ENCODE data around the gene C16orf89.
A peak's percentile ranks its signal among the peaks of the same experiment; 100 is the strongest.
"Not testable (repeated sequence)": the region's sequence is repeated elsewhere in the genome, so short reads cannot be mapped to it uniquely, and the experiment has no call there.

The C16orf89 gene

GRCh38 chr16:5089911-5090555 is 24.3 kb upstream of the C16orf89 start:
- not testable (repeated sequence) for H3K27ac ChIP-seq; H3K4me3 ChIP-seq; DNase-seq (ENCODE audit: low spot score)

GRCh38 chr16:5088936-5089335 is 23.2 kb upstream of the C16orf89 start:
- not testable (repeated sequence) for DNase-seq (ENCODE audit: low spot score); H3K27ac ChIP-seq; H3K4me3 ChIP-seq

- not testable (repeated sequence) for DNase-seq (ENCODE audit: low spot score); H3K4me3 ChIP-seq; H3K27ac ChIP-seq
These were observed 22.5 kb upstream of the C16orf89 start for GRCh38 chr16:5088086-5088790.

- DNase-seq (ENCODE audit: low spot score); H3K4me3 ChIP-seq: not testable (repeated sequence)
These were observed 20.0 kb upstream of the C16orf89 start for GRCh38 chr16:5085716-5086115.

DNA sequence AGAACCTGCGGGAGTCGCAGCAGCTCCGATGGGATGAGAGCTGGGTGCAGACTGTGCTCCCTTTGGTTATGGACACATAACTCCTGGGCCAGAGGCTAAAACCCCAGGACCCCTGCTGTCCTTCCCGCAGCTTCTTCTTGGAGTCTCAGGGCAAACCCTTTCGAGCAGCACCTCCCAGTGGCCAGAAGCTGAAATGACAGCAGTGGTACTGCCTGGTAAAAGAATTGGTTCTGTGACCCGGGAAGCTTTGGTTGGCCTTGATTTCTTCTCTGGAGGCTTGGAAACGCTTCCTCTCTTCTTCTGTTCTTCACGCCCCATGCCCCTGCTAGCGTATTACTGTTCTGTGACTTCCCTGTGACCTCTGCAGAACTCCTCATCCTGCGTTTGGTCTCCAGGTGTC is 19.0 kb upstream of the C16orf89 start:
- H3K27ac ChIP-seq; DNase-seq (ENCODE audit: low spot score); H3K4me3 ChIP-seq: not testable (repeated sequence)
- TF ChIP-seq CTCF (IDR thresholded peaks at IDR 0.05), result peak; percentile 49

More at GRCh38 chr16:5085716-5086115, 20.0 kb upstream of the C16orf89 start:
- H3K27ac ChIP-seq, result not testable (repeated sequence)

GRCh38 chr16:5084099-5084731 is 18.5 kb upstream of the C16orf89 start:
- not testable (repeated sequence) for H3K4me3 ChIP-seq; DNase-seq (ENCODE audit: low spot score); H3K27ac ChIP-seq

DNA sequence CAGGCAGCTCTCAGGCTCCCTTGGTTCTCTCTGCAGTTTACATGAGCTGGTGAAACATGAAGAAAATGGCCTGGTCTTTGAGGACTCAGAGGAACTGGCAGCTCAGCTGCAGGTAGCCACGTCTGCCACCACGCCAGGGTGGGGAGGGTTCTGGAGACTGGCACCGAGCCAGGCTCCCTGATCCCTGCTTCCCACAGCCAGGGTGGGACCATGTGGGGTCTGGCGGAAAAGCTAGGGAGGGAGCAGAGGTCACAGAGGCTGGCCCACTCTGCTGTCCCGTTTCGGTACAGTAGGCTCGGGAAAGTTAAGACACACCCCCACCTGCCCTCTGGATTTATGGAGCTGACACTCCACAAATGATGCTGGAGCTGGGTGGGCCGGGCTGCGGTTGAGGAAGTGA is 17.9 kb upstream of the C16orf89 start:
- H3K4me3 ChIP-seq; DNase-seq (ENCODE audit: low spot score); H3K27ac ChIP-seq: not testable (repeated sequence)

DNA sequence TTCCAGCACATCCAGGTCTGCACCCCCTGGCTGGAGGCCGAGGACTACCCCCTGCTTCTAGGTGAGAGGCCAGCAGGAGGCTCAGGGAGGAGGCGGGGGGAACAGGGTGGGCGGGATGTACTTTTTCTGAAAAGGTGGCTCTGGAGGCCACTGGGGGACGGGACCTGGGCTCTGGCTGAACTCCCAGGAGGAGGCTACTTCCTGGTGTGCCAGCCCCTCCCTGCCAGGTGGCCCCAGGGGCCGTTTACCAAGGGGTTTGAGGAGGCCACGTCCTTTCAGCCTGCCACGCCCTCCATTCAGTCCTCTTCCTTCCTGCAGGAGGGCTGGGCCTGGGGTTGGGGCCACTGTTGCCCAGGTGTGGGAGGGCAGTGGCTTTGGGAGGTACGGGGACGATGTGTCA is 15.2 kb upstream of the C16orf89 start:
- not testable (repeated sequence) for H3K27ac ChIP-seq; H3K4me3 ChIP-seq; DNase-seq (ENCODE audit: low spot score)

DNA sequence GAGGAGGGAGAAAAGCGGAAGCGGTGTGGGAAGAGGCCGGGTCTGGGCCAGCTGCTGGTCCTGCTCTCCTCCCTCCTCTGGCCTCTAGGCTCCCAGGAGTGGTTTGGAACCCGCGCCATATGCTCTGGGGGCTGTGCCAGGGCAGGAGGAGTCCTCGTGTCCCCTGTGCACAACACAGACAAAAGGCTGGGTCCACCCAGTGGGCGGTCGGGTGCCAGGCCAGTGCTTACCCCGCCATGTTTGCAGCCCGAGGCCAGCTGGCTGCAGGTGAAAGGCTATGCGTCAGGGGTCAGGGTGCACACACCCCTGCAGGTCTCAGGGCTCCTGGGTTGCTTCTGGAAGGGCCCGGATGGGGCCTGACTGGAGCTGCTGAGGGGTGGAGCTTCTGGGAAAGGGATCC is 14.7 kb upstream of the C16orf89 start:
- not testable (repeated sequence) for H3K4me3 ChIP-seq; H3K27ac ChIP-seq; DNase-seq (ENCODE audit: low spot score)

DNA sequence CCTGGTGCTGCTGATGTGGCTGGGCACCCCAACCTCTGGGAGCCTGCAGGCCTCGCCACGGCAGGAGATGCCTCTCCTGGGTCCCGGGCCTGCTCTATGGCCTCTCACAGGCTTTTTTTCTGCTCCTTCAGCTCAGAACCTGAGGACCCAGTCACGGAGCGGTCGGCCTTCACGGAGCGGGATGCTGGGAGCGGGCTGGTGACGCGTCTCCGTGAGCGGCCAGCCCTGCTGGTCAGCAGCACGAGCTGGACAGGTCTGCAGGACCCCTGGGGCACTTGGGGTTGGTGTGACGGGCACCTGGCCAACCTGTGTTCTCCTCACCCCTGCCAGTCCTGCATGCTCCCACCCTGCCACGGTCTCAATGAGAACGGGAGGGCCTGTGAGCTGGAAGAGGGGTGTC is 12.9 kb upstream of the C16orf89 start:
- no peak for DNase-seq (ENCODE audit: low spot score)
- TF ChIP-seq CTCF (IDR thresholded peaks at IDR 0.05), result no peak
- Histone ChIP-seq H3K4me3 (no peak overlapping the region), H3K27ac (no peak overlapping the region)

DNA sequence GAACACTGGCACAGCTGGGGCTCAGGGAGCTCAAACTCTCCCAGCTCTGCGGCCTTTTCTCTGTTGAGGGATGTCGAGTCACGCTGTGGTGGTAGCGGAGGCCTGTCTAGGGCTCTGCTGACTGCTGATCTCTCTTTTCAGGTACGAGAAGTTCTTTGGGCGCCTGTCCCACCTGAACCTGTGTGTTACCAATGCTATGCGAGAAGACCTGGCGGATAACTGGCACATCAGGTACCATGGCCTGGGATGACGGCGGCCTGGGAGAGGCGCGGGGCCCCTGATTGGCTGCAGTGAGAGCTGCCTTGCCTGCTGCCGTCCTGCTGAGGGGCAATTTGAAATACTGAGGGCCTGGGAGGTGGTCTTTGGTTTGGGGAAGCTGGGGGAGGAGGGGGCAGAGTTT is 11.5 kb upstream of the C16orf89 start:
- TF ChIP-seq CTCF (IDR thresholded peaks at IDR 0.05), result no peak
- DNase-seq (ENCODE audit: low spot score), result no peak
- Histone ChIP-seq H3K4me3 (no peak overlapping the region), H3K27ac (no peak overlapping the region)

Measured in coronary artery (tissue), 2 donors.